HK-2 (cell line): ENCODE data around the gene CNTRL.
"Not testable (repeated sequence)": the region's sequence is repeated elsewhere in the genome, so short reads cannot be mapped to it uniquely, and the experiment has no call there.

Source experiments
- DNase-seq: peaks from one replicate; pipeline ENCODE4 v3.0.0-alpha.2; 2018; ENCODE audit not compliant: unreplicated experiment

Gene CNTRL

DNA sequence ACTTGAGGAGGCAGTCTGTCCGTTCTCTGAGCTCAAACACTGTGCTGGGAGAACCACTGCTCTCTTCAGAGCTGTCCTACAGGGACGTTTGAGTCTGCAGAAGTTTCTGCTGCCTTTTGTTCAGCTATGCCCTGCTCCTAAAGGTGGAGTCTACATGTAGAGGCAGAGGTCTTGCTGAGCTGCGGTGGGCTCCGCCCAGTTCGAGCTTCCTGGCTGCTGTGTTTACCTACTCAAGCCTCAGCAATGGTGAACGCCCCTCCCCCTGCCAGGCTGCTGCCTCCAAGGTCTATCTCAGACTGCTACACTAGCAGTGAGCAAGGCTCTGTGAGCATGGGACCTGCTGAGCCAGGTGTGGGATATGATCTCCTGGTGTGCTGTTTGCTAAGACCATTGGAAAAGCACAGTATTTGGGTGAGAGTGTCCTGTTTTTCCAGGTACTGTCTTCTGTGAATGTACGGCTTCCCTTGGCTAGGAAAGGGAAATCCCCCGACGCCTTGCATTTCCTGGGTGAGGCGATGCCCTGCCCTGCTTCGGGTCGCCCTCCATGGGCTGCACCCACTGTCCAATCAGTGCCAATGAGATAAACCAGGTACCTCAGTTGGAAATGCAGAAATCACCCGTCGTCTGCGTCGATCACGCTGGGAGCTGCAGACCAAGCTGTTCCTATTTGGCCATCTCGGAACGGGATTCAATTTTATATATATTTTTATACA is 58.5 kb downstream of the CNTRL start:
- DNase-seq = no peak

DNA sequence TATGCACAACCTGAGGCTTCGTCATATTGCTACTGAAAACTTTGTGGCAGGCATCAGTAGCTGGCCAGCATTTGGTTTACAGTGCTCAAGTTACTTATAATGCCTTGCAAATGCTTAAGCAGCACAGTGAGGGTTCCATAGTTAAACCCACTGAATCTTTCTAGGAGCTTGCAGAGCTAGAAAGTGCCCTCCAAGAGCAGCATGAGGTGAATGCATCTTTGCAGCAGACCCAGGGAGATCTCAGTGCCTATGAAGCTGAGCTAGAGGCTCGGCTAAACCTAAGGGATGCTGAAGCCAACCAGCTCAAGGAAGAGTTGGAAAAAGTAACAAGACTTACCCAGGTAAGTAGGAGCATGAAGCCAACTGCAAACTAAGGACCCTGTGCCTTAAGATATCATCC is 60.9 kb downstream of the CNTRL start:
- DNase-seq = no peak

DNA sequence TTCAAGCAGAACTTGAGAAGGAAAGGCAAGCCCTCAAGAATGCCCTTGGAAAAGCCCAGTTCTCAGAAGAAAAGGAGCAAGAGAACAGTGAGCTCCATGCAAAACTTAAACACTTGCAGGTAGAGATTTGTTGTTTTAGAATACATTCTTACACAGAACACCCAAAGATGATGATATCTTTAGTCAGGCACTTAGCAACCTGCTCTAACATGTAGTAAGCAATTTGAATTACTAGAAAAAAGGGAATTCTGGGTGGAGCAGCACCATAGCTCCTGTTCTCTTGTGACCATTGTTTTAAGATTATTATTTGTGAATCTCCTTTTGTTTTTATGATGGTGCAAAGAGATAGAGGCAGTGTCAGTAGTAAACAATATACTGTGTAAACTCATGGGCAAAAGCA is 63.8 kb downstream of the CNTRL start:
- DNase-seq = no peak

DNA sequence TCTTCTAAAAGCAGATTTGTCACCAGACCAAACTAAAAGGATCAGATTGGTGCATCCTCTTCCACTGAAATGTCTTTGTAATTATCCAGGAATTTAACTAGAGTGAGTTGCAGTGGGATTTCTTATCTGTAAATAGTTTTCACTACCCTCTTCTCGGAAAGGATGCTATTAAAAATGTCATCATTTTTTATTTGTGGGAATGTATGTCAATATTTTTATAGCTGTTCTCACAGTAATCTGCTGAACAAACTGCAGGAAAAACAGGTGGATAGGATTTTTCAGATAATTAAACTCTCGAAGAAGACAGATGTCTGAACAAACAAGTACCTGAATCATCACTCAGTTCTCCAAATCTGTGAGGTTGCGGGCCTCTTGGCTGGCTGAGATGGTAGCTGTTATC is 64.2 kb downstream of the CNTRL start:
- no peak for DNase-seq

DNA sequence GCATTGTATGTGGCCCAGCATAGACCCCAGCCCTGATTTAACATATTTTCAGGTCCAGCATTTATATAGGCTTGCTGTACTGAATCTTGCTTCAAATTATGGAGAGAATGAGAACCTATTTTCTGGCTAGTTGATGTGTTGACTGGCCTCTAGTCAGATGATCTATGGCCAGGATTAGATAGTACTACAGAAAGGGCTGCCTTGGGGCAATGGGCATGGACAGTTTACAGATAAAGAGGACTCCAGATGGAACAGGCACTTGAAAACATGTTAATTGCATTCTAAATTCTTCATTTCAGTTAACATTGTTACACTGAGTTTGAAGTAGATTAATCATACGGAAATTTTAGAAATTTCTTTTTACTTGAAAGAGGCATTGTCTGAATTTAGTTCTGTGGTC is 65.4 kb downstream of the CNTRL start:
- DNase-seq = no peak

DNA sequence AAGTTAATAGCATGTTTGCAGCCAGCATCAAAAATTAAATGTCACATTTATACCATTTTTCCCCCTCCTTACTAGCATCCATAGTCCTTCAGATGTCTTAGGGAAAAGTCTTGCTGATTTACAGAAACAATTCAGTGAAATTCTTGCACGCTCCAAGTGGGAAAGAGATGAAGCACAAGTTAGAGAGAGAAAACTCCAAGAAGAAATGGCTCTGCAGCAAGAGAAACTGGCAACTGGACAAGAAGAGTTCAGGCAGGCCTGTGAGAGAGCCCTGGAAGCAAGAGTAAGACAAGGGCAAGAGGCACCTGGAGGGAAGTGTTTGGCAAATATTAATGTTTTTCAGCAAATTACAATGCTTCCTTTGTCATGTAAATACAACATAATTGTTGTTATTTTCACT is 66.6 kb downstream of the CNTRL start:
- no peak for DNase-seq

DNA sequence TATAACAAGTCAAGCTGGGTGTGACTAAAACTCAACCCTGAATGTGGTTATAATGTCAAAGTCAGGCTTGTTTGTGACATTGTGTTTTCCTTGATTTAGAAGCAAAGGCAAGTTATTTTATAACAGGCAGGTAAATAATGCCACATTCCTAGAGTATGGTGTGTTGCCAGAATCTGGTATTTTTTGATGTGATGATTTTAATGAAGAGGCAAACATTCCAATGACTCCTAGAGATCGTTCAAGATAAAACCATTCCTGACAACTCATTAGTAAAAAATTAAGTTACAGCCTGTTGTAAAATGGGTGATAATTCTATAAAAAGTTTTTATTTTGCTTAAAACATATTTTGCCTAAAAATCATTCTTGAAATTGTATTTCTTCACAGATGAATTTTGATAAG is 67.0 kb downstream of the CNTRL start:
- DNase-seq = no peak

DNA sequence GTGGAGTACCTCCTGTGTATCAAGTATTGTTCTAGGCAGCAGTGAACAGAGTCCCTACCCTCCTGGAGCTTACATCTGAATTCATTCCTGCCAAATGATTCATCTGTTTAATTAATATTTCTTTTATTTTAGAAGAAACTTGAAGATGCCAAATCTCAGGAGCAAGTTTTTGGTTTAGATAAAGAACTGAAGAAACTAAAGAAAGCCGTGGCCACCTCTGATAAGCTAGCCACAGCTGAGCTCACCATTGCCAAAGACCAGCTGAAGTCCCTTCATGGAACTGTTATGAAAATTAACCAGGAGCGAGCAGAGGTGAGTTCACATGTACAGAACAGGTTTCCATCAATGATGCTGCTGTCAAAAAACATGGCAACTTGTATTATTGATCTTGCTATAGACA is 69.0 kb downstream of the CNTRL start:
- DNase-seq = no peak

DNA sequence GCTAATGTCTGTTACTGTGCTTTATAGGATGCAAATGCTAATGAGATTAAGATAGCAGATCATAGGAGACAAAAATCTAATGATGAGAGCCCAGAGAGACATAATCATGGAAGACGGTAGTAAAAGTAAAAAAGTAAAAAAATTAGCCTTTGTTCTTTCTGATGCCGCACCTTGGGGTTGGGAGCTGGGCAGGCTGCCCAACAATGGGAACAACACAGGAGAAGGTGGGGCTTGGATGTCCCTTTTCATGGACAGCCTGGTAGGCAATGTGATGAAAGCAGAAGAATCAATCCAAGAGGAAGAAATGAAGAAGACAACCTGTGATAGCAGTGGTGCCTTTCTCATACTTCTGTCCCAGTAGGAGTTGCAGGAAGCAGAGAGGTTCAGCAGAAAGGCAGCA is 69.7 kb downstream of the CNTRL start:
- DNase-seq = no peak

DNA sequence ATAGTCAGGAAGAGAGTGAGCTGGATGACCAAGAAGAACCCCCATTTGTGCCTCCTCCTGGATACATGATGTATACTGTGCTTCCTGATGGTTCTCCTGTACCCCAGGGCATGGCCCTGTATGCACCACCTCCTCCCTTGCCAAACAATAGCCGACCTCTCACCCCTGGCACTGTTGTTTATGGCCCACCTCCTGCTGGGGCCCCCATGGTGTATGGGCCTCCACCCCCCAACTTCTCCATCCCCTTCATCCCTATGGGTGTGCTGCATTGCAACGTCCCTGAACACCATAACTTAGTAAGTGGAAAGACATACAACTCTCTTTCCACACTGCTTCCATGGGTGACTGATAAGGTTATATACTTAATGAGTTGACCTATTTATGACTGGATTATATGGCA is 75.4 kb downstream of the CNTRL start:
- no peak for DNase-seq

DNA sequence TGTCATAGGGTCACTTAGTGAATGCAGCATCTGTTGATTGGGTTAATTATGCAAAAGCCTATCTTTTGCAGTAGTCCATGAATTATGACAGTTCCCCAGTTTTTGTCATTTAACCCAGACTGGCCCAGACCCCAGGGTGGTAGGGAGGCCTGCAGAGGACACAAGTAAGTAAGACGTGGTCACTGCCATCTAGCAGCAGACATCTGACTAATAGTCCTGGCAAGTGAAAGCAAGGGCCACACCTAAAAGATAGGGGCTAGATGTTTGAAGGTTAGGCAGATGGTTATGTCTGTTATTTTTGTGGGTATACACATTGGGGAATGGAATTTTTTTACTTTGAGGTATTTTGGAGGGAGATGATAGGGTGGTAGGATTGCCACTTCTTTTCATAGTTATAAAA is 78.9 kb downstream of the CNTRL start:
- DNase-seq = no peak

DNA sequence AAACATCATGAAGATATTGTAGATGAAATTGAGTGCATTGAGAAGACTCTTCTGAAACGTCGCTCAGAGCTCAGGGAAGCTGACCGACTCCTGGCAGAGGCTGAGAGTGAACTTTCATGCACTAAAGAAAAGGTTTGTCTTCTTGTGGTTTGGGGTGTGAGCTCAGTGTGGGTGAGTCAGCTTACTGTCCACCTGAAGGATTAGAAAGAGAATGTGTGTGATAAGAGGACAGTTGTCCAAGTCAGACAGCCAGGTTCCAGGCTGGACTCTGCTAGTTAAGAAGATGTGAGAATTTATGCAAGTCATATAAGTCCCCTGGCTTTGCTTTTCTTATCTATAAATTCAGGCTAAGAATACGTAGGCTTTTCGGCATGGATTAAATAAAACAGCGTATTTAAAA is 80.0 kb downstream of the CNTRL start:
- peak; percentile 18 for DNase-seq

DNA sequence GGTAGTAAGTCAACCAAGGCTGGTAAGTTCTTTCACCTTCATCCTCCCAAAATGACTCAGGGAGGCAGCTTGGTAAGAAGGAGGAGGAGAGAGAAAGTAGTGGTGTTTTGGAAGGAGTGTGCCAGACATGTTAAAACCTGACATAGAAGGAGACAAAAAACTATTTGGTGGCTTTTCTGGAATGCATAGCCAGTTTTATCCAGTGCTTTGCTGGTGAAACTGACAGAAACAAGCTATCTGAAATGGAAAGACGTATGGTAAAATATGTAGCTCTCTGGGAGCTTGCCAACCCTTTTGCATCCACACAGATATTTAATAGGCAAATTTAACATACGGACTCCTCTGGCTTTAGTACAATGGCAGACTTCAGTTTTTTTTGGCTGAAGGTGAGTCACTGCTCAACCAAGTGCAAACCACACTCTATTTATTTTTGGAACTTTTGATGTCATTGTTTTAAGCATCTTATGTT is 81.5 kb downstream of the CNTRL start:
- DNase-seq = no peak

DNA sequence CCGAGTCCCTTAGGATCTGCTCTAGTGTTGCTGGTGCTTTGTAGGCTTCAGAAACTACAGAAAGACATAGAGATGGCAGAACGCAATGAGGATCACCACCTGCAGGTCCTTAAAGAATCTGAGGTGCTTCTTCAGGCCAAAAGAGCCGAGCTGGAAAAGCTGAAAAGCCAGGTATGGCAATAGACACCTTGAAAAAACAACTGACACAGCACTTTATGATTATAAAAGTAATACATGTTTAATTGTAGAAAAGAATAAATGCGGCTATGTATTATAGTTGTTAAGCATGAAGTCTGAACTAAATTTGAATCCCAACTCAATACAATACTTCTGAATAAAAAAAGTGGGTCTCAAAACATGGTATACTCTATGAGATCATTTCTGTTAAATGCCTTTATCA is 83.2 kb downstream of the CNTRL start:
- DNase-seq = no peak

DNA sequence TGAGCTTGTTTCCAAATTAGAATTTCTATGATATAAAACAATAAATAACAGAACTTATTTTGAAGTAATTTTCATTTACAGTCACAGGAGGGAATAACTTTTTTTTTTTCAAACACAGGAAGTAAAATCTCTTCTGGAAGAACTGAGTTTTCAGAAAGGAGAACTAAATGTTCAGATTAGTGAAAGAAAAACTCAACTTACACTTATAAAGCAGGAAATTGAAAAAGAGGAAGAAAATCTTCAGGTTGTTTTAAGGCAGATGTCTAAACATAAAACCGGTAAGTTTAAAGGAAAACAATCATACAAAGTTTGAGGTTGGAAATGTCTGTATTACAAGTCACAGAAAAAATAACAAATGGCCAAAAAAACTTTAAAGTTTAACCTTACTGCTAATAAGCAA is 85.3 kb downstream of the CNTRL start:
- no peak for DNase-seq

DNA sequence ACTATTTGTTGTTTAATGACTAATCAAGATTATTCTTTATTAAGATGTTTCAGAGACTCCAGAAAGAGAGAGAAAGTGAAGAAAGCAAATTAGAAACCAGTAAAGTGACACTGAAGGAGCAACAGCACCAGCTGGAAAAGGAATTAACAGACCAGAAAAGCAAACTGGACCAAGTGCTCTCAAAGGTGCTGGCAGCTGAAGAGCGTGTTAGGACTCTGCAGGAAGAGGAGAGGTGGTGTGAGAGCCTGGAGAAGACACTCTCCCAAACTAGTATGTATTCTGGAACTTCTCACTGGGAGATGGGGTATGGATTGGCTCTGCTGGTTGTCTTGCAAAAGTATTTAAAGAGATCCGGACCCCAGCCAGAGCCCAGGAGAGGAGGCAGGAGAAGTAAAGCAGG is 93.3 kb downstream of the CNTRL start:
- DNase-seq = no peak

DNA sequence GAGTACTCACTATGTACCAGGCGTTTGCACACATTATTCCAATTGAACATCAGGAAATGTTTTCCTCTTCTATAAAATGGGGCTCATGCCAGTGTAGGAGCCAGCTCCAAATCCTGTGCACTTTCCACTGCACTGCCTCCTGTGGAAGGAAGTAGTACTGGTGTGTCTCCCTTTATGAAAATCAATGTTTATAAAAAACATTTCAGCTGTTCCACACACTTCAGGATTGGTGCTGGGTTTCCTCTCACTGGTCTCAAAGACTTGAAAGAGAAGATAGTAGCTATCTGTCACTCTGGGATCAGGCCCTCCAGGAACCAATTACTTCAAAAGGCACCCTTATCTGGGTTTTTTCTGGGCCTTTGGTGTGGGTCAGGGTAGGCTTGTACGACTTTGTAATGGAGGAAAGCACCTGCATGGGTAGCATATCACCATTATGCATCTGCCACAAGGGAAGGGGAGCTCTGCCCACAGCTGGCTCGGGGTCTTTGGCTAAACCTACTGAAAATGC is 94.4 kb downstream of the CNTRL start:
- no peak for DNase-seq

DNA sequence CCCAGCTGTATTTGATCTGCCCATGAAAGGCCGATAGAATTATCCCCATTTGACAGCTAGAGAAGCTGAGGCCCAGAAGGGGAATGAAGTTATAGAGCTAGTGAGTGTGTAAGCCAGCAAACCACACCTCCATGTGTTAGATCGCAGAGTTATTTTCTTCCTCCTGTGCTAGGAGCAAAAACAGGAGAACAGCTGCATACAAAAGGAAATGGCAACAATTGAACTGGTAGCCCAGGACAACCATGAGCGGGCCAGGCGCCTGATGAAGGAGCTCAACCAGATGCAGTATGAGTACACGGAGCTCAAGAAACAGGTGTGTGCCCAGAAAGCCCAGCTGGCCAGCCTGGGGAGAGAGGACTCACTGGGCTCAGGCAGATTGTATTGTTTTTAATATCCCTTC is 96.5 kb downstream of the CNTRL start:
- no peak for DNase-seq

DNA sequence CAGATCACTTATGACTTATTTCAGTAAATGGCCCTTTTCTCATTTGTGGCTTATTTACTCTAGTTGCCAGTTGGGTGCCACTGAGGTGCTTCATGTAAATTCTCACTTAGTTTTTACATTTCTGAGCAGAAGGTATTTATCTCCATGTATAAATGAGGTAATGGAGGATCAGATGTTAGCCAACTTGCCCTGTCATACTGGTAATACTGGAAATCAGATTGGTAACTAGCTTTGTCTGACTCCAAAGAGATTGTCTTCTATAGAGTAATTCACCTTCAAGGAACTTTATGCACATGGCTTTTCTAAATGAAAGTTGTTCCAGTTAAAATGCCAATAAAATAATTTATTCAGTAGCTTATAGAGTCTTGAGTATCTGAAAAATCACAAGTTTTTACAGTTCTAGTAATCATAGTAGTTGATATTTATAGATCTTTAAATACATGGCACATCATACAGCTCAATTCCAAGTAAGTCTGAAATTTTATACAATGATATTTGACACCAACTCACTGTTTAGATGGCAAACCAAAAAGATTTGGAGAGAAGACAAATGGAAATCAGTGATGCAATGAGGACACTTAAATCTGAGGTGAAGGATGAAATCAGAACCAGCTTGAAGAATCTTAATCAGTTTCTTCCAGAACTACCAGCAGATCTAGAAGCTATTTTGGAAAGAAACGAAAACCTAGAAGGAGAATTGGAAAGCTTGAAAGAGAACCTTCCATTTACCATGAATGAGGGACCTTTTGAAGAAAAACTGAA is 98.2 kb downstream of the CNTRL start:
- no peak for DNase-seq

DNA sequence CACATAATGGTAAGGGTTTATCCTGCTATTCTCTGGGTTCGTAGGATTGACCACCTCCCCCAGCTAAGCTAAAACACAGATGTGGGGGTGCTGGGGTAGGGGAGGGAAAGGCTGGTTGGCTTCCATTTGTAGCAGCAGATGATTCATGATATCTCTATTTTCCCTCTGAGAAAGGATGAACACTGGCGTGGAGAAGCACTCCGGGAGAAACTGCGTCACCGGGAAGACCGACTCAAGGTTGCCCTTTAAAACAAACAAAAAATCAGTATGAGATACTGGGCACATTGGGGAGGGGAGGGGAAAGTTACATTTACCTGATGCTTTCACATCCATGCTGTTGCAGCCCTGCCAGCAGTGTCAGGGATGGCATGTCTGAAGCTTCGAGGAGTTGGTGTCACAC is 98.7 kb downstream of the CNTRL start:
- no peak for DNase-seq

DNA sequence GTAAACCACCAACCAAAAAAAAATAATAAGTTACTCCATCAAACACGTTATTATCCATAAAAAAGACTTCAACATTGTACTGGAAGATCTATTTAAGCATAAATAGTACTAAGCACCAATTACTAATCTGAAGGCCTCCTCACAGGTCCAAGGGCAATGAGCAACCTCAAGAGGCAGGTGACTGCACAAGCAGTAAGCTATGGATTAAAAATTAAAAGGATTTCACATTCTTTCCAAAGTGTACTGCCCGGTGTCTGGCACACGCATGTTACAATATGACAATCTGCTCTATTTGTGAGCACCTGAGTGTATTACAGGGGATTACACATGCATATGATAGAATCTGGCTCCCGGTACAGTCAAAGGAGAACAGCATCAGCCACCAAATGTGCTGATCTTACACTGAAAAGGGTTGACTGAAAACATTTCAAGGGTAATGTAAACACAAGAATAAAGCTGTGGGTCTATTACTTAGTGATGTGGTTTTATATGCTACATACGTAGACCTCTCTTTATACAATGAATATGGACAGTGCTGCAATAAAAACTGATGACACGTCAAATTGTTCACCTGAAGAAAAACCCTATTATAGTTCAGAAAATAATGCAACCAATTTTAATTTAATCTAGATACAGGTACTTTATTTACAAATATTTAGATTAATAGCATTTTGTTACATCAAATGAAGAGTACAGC is 104.1 kb downstream of the CNTRL start:
- no peak for DNase-seq

DNA sequence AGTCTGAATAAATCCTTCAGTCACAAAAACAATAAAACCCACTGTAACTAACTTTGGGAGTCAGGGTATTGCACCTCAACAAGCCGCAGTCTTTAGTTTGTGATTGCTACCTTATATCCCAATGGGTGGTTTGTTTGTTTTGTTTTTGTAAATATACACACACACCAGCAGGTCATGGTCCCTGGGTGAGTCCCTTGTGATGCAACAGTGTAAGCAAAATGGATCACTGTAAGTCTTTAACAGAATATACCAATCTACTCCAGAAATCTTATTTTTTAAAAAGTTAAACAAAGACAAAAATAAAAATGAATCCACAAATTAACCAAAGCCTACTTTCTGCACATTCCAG is 104.6 kb downstream of the CNTRL start:
- not testable (repeated sequence) for DNase-seq
